SU-DHL-6 (cell line): ENCODE measurements around the gene LENG9.

Experiments used
- H2AFZ ChIP-seq: fragments of 200-600 bp; sonication (generic); 2 replicates; pipeline ENCODE4 v1.6.1; 2014; ENCODE audit warnings: low read depth, mild to moderate bottlenecking, moderate library complexity, mixed read lengths, antibody characterized with exemption, low read length; ENCODE audit not compliant: severe bottlenecking
- H3F3A ChIP-seq: fragments of 200-600 bp; shearing (Covaris generic); 2 replicates; pipeline ENCODE4 v1.6.0; 2016; ENCODE audit warnings: antibody characterized with exemption, mild to moderate bottlenecking; ENCODE audit not compliant: insufficient read depth
- H3K27ac ChIP-seq: fragments of 200-600 bp; sonication (generic); 2 replicates; pipeline ENCODE4 v1.5.1; 2016; ENCODE audit warnings: low read depth, mild to moderate bottlenecking, low read length, moderate library complexity, mixed read lengths
- H3K27me3 ChIP-seq: fragments of 200-600 bp; sonication (generic), shearing (Covaris generic); 2 replicates; pipeline ENCODE4 v1.6.0; 2014; ENCODE audit warnings: mild to moderate bottlenecking, low read length
- H3K36me3 ChIP-seq: fragments of 200-600 bp; sonication (generic); 2 replicates; pipeline ENCODE4 v1.6.1; 2014; ENCODE audit warnings: mild to moderate bottlenecking, low read length, mixed read lengths
- H3K4me2 ChIP-seq: fragments of 300-600, 200-600 bp; shearing (Covaris generic), sonication (generic); 2 replicates; pipeline ENCODE4 v1.6.0; 2014; ENCODE audit warnings: low read length, low read depth, mild to moderate bottlenecking; ENCODE audit not compliant: poor library complexity, severe bottlenecking
- H3K4me3 ChIP-seq: fragments of 200-600 bp; sonication (generic); 2 replicates; pipeline ENCODE4 v1.5.1; 2014; ENCODE audit warnings: antibody characterized with exemption, low read length, mild to moderate bottlenecking, mixed read lengths; ENCODE audit not compliant: insufficient read depth, poor library complexity, severe bottlenecking
- H3K79me2 ChIP-seq: fragments of 200-600 bp; sonication (generic); 2 replicates; pipeline ENCODE4 v1.6.1; 2014; ENCODE audit warnings: mild to moderate bottlenecking, low read length, moderate library complexity; ENCODE audit not compliant: insufficient read depth
- H3K9ac ChIP-seq: fragments of 200-600 bp; sonication (generic); 2 replicates; pipeline ENCODE4 v1.7.0; 2014; ENCODE audit warnings: mild to moderate bottlenecking, low read length
- H3K9me2 ChIP-seq: fragments of 200-600 bp; sonication (generic); replicated peaks from 2 replicates; pipeline ENCODE4 v1.6.1; 2014; ENCODE audit warnings: low read length; ENCODE audit not compliant: insufficient read depth
- H3K9me3 ChIP-seq: fragments of 200-600 bp; sonication (generic); 2 replicates; pipeline ENCODE4 v1.6.1; 2014; ENCODE audit warnings: low read length, mixed read lengths; ENCODE audit not compliant: insufficient read depth
- H4K20me1 ChIP-seq: fragments of 200-600 bp; sonication (generic); 2 replicates; pipeline ENCODE4 v1.6.1; 2014; ENCODE audit warnings: low read depth, mild to moderate bottlenecking, antibody characterized with exemption, low read length, moderate library complexity, mixed read lengths
- CTCF ChIP-seq: fragments of 200-600 bp; sonication (generic); IDR thresholded peaks from one replicate; pipeline ENCODE4 v1.5.1; 2017; ENCODE audit warnings: antibody characterized with exemption, mild to moderate bottlenecking, low read length, moderate library complexity; ENCODE audit not compliant: insufficient read depth, poor library complexity, severe bottlenecking
- EZH2phosphoT487 ChIP-seq: fragments of 200-600 bp; sonication (generic), shearing (Covaris generic); conservative IDR thresholded peaks from 2 replicates; pipeline ENCODE4 v1.6.1; 2018; ENCODE audit warnings: mild to moderate bottlenecking, antibody characterized with exemption, low read length, moderate library complexity, mixed read lengths

Gene LENG9

DNA sequence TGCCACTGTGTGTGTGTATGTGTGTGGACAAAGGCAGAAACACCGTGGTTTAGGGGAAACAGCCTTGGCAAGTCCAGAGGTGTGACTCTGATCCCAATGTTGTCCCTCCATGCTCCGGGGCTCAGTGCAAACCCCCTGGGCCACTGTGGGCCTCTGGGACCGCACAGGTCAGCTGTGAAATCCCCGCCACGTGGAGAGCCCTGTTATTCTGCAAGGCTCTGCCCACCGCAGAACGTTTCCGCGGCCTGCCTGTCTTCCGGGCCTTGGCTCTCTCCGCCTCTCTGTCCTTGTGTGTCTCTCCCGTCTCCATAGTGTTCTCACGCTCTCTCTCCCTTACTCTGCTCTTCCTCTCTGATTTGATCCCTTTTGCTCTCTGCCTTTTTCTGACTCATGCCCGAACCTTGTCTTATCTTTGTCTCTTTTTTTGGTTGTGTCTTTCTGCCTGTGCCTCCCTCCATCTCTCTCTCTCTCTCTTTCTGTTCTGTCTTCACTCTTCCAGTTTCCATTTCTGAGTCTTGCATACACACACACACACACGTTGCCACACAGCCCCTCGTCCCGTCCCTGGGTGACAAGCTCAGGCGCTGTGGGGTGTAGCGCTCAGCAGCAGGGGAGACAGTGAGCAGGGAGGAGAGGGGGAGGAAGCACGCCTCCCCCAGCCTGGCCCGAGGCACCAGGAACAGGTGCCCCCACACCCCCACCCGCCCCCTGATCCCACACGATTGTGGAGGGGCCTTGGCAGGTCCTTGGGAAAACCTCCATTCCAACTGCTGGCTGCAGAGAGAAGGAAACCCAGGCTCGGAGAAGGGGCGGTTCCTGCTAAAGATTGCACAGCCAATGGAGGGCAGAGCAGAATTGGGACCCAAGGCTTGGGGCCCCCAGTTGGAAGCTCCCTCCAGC is 45.3 kb downstream of the LENG9 start:
- Histone ChIP-seq H3K36me3 (no peaks in the 10 kb centered on the region), H3F3A (no peaks in the 10 kb centered on the region), H3K9me2 (no peaks in the 10 kb centered on the region), H3K79me2 (no peaks in the 10 kb centered on the region), H4K20me1 (no peaks in the 10 kb centered on the region), H3K27ac (no peak overlapping the region), H3K4me2 (no peak overlapping the region), H3K4me3 (no peak overlapping the region), H3K27me3 (no peaks in the 10 kb centered on the region), H3K9me3 (no peaks in the 10 kb centered on the region), H2AFZ (no peak overlapping the region), H3K9ac (no peak overlapping the region)
- TF ChIP-seq EZH2phosphoT487 (no peak), CTCF (no peak)

DNA sequence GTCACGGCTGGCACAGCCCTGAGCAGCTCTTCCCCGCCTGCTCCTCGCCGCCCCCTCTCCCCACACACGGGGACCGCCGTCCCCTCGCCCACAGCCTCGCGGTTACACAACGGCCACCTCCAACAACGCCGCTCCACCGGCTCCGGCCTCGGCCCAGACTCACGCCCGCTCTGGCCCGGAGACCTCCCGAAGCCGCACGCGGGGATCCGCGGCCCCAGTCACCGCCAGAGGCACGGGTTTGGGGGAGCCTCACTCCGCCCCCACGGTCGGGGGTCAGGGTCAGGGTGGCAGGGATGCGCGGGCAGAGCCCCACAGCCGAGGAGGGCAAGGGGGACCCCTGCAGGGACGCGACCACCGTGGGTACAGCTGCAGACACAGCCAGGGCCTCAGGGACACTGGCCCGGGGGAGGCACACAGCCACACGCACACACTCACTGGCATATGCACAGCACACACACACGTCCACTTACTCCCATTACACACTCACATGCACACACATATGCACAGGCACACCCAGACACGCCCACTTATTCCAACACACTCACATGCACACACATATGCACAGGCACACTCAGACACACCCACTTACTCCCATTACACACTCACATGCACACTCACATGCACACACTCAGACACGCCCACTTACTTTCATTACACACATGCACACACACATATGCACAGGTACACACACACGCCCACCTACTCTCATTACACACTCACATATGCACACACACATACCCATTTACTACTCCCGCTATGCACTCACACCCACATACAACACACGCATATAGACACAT is 46.7 kb downstream of the LENG9 start:
- Histone ChIP-seq H3K27me3 (no peaks in the 10 kb centered on the region), H3F3A (no peaks in the 10 kb centered on the region), H3K4me3 (no peak overlapping the region), H3K4me2 (no peak overlapping the region), H2AFZ (no peak overlapping the region), H4K20me1 (no peaks in the 10 kb centered on the region), H3K9me3 (no peaks in the 10 kb centered on the region), H3K9me2 (no peaks in the 10 kb centered on the region), H3K9ac (no peak overlapping the region), H3K27ac (no peak overlapping the region), H3K36me3 (no peaks in the 10 kb centered on the region), H3K79me2 (no peaks in the 10 kb centered on the region)
- no peak for TF ChIP-seq CTCF
- TF ChIP-seq EZH2phosphoT487 = no peak

DNA sequence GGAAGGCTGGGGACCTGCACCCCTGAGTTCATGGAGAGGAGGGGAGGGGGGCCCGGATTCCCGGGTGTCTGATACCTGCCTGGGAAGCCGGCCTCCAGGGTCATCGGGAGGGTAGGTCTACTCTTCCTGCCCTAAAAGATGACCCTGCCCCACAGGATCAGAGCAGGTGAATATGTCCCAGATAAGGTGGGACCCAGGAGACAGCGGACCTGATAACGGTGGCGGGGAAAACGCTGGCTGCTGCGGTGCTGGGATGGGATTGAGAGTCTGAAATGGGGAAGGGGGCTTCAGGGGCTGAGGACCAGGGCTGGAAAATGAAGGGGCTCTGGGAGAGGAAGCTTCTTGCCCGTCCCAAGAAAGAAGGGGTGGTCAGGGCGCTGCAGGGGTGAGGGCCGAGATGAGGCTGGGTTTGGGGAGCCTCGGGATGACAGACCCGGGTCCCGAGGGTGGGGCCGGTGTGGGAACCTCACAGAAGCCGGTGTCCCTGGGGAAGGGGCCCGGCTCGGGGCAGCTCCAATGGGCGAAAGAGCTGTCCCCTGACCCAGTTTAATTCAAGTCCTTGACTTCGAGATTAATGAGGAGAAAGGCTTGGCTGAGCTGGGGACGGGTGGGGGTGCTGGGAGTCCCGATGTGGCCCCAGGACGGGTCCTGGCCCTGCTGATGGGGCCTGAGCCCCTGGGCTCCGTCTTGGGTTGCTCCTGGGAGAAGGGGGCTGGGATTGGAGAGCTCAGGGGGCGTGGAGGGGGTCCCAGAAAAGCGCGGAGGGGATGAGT is 47.5 kb downstream of the LENG9 start:
- Histone ChIP-seq H3K9ac (no peak overlapping the region), H4K20me1 (no peaks in the 10 kb centered on the region), H3K27me3 (no peaks in the 10 kb centered on the region), H3F3A (no peaks in the 10 kb centered on the region), H3K79me2 (no peaks in the 10 kb centered on the region), H3K4me3 (no peak overlapping the region), H3K36me3 (no peaks in the 10 kb centered on the region), H3K27ac (no peak overlapping the region), H3K4me2 (no peak overlapping the region), H2AFZ (no peak overlapping the region), H3K9me3 (no peaks in the 10 kb centered on the region), H3K9me2 (no peaks in the 10 kb centered on the region)
- no peak for TF ChIP-seq EZH2phosphoT487
- no peak for TF ChIP-seq CTCF
